HL-60 (cell line): ENCODE data around the gene TBX4.

Experiments
- DNase-seq, 2 experiments: peaks; one replicate each; pipeline ENCODE4 v3.0.0-alpha.2; 2010 to 2020; ENCODE audit warnings: low read depth in 1 of 2, low spot score in 1 of 2
- H3K27ac ChIP-seq: fragments of 250-450 bp; sonication (Bioruptor Pico); replicated peaks from 2 replicates; pipeline ENCODE4 v1.5.1; 2020; ENCODE audit warnings: mild to moderate bottlenecking, moderate library complexity
- H3K27me3 ChIP-seq: fragments of 250-450 bp; sonication (Bioruptor Pico); 2 replicates; pipeline ENCODE4 v1.5.1; 2021; ENCODE audit warnings: mild to moderate bottlenecking, moderate library complexity; ENCODE audit not compliant: insufficient read depth, poor library complexity, severe bottlenecking
- H3K4me3 ChIP-seq: replicated peaks from 2 replicates; pipeline ENCODE4 v1.5.1; 2011; ENCODE audit warnings: mild to moderate bottlenecking, control low read depth, low read length; ENCODE audit not compliant: insufficient read depth
- GABPA ChIP-seq: IDR thresholded peaks from 2 replicates; pipeline ENCODE4 v1.6.1; 2012; ENCODE audit warnings: low read depth
- POLR2AphosphoS5 ChIP-seq: IDR thresholded peaks from 2 replicates; pipeline ENCODE4 v1.6.1; 2012; ENCODE audit warnings: low read depth
- SPI1 ChIP-seq: IDR thresholded peaks from 2 replicates; pipeline ENCODE4 v1.6.1; 2012; ENCODE audit warnings: low read depth, mild to moderate bottlenecking, borderline replicate concordance
- TF ChIP-seq, protein P1 (sequence below): IDR thresholded peaks from 2 replicates; pipeline ENCODE4 v1.6.1; 2012; ENCODE audit warnings: low read depth; ENCODE audit not compliant: insufficient replicate concordance
- TF ChIP-seq, protein P2 (sequence below): IDR thresholded peaks from one replicate; pipeline ENCODE4 v1.5.1; 2011; ENCODE audit warnings: low read length, control low read depth, inconsistent platforms; ENCODE audit not compliant: insufficient read depth

The TBX4 gene

DNA sequence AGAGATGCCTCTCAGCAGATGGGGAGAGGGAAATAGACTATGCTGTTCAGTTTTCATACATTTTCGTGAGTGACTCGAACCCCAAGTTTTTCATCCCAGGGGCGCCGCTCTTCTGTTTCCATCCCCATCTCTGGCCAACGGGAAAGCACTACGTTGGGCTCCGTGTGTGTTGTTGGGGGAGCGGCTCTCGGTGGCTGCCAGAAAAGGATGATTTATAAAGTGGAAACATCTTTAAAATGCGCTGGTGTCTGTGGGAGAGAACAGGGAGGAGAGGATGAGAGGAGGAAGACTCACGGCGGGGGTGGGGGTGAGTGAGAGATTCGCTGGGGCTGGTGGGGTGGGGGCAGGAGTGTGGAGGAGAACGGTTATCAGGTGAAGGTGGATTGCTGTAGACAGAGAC, 5.8 kb downstream of the TBX4 start:
- peaks cover 93% of the 10 kb centered on the region for H3K27me3 ChIP-seq
- H3K27ac ChIP-seq, result no peak overlapping the region
- no peak overlapping the region for H3K4me3 ChIP-seq
- TF ChIP-seq, protein P1, sequence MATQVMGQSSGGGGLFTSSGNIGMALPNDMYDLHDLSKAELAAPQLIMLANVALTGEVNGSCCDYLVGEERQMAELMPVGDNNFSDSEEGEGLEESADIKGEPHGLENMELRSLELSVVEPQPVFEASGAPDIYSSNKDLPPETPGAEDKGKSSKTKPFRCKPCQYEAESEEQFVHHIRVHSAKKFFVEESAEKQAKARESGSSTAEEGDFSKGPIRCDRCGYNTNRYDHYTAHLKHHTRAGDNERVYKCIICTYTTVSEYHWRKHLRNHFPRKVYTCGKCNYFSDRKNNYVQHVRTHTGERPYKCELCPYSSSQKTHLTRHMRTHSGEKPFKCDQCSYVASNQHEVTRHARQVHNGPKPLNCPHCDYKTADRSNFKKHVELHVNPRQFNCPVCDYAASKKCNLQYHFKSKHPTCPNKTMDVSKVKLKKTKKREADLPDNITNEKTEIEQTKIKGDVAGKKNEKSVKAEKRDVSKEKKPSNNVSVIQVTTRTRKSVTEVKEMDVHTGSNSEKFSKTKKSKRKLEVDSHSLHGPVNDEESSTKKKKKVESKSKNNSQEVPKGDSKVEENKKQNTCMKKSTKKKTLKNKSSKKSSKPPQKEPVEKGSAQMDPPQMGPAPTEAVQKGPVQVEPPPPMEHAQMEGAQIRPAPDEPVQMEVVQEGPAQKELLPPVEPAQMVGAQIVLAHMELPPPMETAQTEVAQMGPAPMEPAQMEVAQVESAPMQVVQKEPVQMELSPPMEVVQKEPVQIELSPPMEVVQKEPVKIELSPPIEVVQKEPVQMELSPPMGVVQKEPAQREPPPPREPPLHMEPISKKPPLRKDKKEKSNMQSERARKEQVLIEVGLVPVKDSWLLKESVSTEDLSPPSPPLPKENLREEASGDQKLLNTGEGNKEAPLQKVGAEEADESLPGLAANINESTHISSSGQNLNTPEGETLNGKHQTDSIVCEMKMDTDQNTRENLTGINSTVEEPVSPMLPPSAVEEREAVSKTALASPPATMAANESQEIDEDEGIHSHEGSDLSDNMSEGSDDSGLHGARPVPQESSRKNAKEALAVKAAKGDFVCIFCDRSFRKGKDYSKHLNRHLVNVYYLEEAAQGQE, result no peak
- TF ChIP-seq, protein P2, sequence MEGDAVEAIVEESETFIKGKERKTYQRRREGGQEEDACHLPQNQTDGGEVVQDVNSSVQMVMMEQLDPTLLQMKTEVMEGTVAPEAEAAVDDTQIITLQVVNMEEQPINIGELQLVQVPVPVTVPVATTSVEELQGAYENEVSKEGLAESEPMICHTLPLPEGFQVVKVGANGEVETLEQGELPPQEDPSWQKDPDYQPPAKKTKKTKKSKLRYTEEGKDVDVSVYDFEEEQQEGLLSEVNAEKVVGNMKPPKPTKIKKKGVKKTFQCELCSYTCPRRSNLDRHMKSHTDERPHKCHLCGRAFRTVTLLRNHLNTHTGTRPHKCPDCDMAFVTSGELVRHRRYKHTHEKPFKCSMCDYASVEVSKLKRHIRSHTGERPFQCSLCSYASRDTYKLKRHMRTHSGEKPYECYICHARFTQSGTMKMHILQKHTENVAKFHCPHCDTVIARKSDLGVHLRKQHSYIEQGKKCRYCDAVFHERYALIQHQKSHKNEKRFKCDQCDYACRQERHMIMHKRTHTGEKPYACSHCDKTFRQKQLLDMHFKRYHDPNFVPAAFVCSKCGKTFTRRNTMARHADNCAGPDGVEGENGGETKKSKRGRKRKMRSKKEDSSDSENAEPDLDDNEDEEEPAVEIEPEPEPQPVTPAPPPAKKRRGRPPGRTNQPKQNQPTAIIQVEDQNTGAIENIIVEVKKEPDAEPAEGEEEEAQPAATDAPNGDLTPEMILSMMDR, result no peak
- TF ChIP-seq GABPA (no peak), POLR2AphosphoS5 (no peak), SPI1 (no peak)
- DNase-seq, result no peak

DNA sequence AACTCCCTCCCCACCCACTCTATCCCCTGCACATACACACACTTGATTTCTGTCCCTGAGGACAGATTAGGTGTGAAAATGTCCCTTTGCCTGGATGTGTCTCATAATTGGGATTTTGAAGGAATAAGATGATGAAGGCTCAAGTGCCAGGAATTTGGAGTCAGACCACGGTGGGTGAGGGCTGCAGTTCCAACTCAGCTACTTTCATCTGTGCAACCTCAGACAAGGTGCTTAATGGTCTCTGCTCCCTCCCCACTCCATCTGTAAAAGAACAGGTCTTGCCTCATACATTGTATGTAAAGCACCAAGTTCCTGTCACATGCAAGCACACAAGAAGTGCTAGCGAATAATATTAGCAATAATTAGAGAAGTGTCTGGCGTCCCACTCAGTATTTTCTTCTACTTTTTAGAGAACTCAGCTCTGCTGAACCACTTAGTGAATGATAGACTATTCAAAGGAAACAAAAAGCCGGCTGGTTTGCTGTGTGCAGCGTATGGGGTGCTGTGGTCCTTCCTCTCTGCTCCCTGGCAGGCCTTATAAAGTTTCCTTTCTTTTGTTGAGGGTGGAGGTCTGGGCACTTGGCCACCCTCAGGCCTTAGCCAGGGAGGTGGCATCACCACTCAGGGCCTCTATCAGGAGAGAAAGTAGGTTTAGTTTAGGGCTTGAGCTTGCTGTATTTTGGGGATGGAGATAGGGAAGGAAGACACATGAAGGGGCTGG, 6.4 kb downstream of the TBX4 start:
- H3K27me3 ChIP-seq, result peaks cover 93% of the 10 kb centered on the region
- TF ChIP-seq GABPA, result no peak
- TF ChIP-seq POLR2AphosphoS5, result no peak
- TF ChIP-seq, protein P2, result no peak
- TF ChIP-seq, protein P1, result no peak
- TF ChIP-seq SPI1, result no peak
- no peak overlapping the region for H3K27ac ChIP-seq
- DNase-seq, result no peak
- H3K4me3 ChIP-seq, result no peak overlapping the region

DNA sequence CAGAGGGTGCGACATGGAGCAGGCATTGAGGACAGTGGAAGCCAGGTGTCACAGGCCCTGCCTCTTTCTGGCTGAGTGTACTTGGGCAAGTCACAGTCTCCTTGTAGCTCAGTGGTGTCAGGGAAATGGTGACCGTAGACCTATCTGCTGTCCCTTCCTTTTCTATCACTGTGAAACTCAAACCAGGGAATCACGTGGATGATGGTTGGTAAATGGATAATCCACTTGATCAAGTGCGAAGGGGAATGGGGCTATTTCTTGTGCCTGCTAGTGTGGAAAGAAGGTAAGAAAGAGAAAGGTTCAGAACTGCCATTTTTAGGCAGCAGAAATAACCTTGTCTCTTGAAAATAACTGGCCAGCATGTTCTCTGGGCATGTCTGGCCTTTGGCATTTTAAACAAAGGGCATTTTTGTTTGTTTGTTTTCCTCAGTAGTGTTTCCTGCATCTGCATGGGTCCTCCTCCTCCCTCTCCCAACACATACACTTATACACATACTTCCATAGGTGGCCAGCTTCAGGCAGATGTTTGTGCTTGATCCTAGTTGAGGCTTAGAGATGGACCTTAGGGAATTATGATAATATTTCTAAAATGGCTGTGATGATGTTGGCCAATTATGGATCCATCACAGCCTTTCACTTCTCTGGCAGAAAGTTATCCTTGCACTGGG, 7.1 kb downstream of the TBX4 start:
- no peak overlapping the region for H3K27ac ChIP-seq
- no peak overlapping the region for H3K4me3 ChIP-seq
- no peak for DNase-seq
- no peak for TF ChIP-seq GABPA
- no peak for TF ChIP-seq SPI1
- no peak for TF ChIP-seq POLR2AphosphoS5
- TF ChIP-seq, protein P2, result no peak
- TF ChIP-seq, protein P1, result no peak
- peaks cover 87% of the 10 kb centered on the region for H3K27me3 ChIP-seq
